CD4-positive, alpha-beta T cell treated with Interleukin-10 for 1 hour (primary cell): ENCODE measurements around the gene ACTR6.
"Not testable (repeated sequence)": the region's sequence is repeated elsewhere in the genome, so short reads cannot be mapped to it uniquely, and the experiment has no call there.

Source experiments
- DNase-seq: peaks from one replicate; pipeline ENCODE4 v3.0.0-alpha.2; 2020

ACTR6 gene

GRCh38 chr12:100200463-100201181 lies at the start of gene ACTR6:
TSS of gene ACTR6 (plus strand) at chr12:100200815. CDS start at chr12:100200852, 37 bp downstream.
- peak; percentile 98 for DNase-seq

- DNase-seq, result no peak
These were observed 48.8 kb upstream of the ACTR6 start for GRCh38 chr12:100151769-100152168.

DNA sequence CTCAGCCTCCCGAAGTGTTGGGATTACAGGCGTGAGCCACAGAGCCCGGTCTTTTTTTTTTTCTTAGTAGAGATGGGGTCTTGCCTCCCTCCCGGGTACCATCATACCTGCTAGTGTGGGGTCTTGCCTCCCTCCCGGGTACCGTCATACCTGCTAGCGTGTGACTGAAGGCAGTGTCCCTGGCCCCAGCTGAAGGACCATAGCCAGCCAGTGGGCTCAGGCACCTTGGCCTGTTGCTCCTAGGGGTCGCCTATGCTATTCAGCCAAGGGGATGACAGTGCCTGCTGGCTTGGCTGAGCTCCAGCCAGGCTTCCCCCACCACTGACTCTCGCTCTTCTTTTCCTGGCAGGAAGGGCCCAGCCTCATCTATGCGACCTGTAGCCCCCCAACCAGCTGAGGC lies 47.5 kb upstream of the ACTR6 start:
- DNase-seq, result no peak

GRCh38 chr12:100154474-100155247 lies 46.0 kb upstream of the ACTR6 start:
- peak; percentile 73 for DNase-seq

DNA sequence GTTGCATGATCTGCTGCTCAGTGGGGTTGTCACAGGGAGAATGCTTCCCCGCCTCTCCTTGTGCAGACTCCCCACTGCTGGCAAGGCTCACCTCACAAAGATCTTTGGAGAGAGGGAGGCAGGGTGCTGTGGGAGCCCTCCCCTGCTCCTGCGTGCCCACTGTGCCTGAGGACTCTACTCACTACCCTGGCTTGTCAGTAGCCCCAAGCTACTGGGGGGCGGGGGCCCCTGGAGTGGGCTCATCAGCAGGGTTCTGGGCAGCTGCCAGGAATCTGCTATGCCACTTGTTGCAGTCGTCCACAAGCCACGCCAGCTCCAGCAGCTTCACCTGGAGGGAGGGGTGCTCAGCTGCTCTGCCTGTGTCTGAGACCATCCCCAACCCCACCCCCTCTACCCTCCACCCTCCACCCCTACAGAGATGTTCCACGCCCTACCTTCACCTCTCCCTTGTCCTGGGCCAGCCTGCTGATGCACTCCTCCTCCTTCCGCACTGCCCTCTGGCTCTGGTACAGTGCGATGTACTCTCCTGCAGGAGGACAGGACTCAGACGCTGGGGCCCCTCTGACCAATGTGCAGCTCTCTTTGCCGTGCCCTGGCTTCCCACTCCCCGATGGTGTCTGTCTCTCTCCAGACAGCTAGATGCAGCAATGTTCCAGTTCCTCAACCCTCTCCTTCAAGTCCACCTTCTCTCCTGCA lies 43.7 kb upstream of the ACTR6 start:
- DNase-seq, result no peak

DNA sequence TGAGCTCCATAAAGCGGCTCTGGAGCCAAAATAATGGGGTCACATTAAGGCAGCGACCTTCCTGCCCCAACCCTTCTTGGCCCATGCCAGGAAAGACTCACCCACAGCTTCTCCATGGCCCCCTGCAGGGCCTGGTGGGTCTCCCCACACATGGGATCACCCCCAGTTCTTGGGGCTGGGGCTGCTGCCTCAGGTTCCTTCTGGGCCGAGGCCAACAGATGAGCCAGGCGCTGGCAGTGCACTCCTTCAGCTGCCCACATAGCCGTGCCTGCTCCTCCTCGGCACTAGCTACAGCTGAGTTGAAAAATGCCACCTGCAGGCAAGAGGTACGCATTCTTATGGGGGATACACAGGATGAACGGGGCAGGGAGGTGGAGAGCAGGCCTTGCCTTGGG lies 43.2 kb upstream of the ACTR6 start:
- no peak for DNase-seq

GRCh38 chr12:100158535-100158934 lies 42.1 kb upstream of the ACTR6 start:
- DNase-seq, result no peak

GRCh38 chr12:100159391-100160104 lies 41.1 kb upstream of the ACTR6 start:
- DNase-seq, result no peak

GRCh38 chr12:100163416-100164152 lies 37.0 kb upstream of the ACTR6 start:
- peak; percentile 69 for DNase-seq

- no peak for DNase-seq
These were observed 36.4 kb upstream of the ACTR6 start for GRCh38 chr12:100164153-100164704.

GRCh38 chr12:100165356-100165755 lies 35.3 kb upstream of the ACTR6 start:
- DNase-seq, result no peak

DNA sequence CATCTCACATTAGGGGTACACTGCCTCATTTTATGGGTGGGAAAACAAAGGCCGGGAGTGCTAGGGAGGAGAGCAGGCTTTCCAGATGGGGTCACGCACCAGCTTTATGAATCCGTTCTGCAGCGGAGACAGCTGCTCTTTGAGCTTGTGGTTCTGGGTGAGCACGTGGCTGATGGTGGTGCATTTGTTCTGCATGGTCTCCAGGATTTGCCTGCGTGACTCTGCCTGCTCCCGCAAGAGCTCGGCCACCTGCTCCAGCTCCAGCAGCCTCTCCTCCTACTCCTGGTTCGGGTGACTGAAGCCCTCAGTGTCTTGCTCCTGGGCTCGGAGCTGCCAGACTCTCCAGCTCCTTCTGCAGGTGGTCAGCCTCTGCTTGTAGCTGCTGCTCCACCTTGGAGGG lies 34.4 kb upstream of the ACTR6 start:
- no peak for DNase-seq

DNA sequence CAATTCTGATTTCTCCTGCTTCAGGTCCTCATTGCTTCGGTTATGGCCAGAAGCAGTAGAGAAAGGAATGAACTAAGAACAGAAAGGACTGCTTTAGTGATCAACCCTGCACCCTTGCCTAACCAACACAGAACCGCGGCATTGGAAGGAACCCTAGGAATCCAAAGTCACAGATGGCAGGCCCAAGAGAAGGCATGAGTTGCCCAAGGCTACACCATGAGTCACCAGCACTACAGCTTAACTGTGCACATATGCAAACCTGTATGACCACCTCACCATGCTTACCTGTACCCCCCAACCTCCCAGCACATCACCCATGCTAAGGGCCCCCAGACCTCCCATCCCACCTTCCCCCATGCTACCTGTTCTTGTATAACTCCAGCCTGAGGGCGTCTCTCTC lies 32.1 kb upstream of the ACTR6 start:
- DNase-seq, result no peak

- DNase-seq, result no peak
These were observed 31.3 kb upstream of the ACTR6 start for GRCh38 chr12:100169345-100169744.

- no peak for DNase-seq
These were observed 30.2 kb upstream of the ACTR6 start for GRCh38 chr12:100170313-100170858.

DNA sequence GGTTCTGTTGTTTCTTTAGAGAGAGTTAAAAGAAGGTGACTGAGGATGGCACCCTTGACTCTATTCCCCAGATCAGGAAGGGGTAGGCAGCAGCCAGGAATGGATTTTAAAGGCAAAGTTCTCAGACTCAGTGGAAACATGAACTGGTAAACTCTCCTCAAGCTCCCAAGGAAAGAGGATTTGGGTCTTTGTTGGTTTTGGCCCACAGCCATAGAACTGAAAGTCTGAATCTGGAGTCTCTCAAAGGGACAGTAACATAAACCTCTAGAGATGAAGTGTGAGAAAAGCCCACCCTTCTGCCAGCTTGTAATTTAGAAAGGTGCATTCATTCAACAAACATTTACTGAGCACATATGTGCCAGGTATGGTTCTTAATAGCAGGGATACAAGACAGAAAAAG lies 29.4 kb upstream of the ACTR6 start:
- DNase-seq, result no peak

- DNase-seq, result no peak
These were observed 27.5 kb upstream of the ACTR6 start for GRCh38 chr12:100173111-100173510.

DNA sequence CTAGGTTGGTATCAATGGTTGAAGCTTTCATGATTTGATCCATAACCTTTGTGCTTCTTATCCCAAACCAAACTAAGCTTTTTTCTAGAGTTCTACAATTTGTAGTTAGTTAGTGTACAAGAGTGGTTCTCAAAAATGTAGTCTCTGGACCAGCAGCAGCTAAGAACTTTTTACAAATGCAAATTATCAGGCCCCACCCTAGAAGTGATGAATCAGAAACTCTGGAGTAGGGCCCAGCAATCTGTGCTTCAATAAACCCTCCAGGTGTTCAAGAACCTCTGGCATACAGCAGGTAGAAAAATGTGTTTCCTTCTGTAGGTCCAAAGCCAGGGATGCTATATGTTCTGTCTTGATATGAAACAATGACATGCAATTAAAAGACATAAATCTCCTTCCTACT lies 26.1 kb upstream of the ACTR6 start:
- DNase-seq, result no peak

DNA sequence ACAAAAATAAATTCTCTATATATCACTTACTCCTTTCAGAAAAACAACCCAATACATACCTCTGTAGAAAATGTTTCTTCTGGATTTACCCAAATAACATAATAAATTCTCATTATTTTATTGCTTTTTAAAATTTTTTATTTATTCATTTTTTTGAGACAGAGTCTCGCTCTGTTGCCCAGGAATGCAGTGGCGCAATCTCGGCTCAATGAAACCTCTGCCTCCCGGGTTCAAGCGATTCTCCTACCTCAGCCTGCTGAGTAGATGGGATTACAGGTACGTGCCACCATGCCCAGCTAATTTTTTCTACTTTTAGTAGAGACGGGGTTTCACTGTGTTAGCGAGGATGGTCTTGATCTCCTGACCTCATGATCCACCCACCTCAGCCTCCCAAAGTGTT lies 24.1 kb upstream of the ACTR6 start:
- not testable (repeated sequence) for DNase-seq

GRCh38 chr12:100179252-100179651 lies 21.4 kb upstream of the ACTR6 start:
- DNase-seq, result no peak

DNA sequence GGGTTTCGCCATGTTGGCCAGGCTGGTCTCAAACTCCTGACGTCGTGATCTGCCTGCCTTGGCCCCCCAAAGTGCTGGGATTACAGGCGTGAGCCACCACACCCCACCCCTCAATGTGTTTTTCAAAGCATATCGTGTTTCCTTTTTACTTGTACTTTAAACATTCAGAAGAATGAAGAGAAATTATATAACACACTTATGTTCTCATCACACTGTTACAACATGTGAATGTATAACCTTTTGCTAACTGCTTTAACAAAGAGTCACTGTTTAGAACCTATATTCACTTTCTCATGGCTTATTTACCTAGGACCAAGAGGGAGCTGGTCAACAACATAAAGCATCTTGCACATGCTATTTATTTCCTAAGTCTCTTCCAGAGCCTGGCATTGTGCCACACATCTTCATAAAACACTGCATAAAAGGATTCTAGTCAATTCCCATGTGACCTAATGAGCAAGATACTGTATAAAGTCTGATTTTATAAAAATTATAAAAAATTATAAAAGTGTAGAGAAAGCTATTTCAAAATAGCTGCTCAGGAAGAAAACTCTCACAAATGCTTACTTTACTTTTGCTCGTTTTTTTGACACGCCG lies 16.0 kb upstream of the ACTR6 start:
- no peak for DNase-seq
